Loucy (cell line): ENCODE measurements around the gene CRACR2A.

Experiments used
- H2AFZ ChIP-seq: fragments of 200-600 bp; sonication (generic); 2 replicates; pipeline ENCODE4 v1.6.0; 2016; ENCODE audit warnings: antibody characterized with exemption, mild to moderate bottlenecking, low read length, moderate library complexity
- H3F3A ChIP-seq: fragments of 200-600 bp; 2 replicates; pipeline ENCODE4 v1.6.0; 2016; ENCODE audit warnings: antibody characterized with exemption, low read depth, mild to moderate bottlenecking
- H3K27me3 ChIP-seq: fragments of 200-600 bp; sonication (generic); 2 replicates; pipeline ENCODE4 v1.6.1; 2014; ENCODE audit warnings: low read length, mild to moderate bottlenecking; ENCODE audit not compliant: insufficient read depth, poor library complexity, severe bottlenecking
- H3K36me3 ChIP-seq: fragments of 200-600 bp; sonication (generic); 2 replicates; pipeline ENCODE4 v1.6.1; 2016; ENCODE audit warnings: low read length; ENCODE audit not compliant: insufficient read depth
- H3K4me1 ChIP-seq: fragments of 200-600 bp; sonication (generic); 2 replicates; pipeline ENCODE4 v1.5.1; 2014; ENCODE audit warnings: low read length, mild to moderate bottlenecking; ENCODE audit not compliant: insufficient read depth, poor library complexity, severe bottlenecking
- H3K4me2 ChIP-seq: fragments of 200-600 bp; sonication (generic); 2 replicates; pipeline ENCODE4 v1.6.0; 2014; ENCODE audit warnings: antibody characterized with exemption, low read length, low read depth, mild to moderate bottlenecking; ENCODE audit not compliant: poor library complexity, severe bottlenecking
- H3K4me3 ChIP-seq: fragments of 200-600 bp; sonication (generic); 2 replicates; pipeline ENCODE4 v1.5.1; 2014; ENCODE audit warnings: low read length, mild to moderate bottlenecking, mixed read lengths; ENCODE audit not compliant: poor library complexity, severe bottlenecking
- H3K79me2 ChIP-seq: fragments of 200-600 bp; sonication (generic); 2 replicates; pipeline ENCODE4 v1.6.1; 2014; ENCODE audit warnings: low read length; ENCODE audit not compliant: insufficient read depth
- H3K9ac ChIP-seq: fragments of 200-600 bp; sonication (generic); 2 replicates; pipeline ENCODE4 v1.6.0; 2014; ENCODE audit warnings: mild to moderate bottlenecking, low read depth, low read length, moderate library complexity; ENCODE audit not compliant: poor library complexity, severe bottlenecking
- H3K9me2 ChIP-seq: fragments of 200-600 bp; sonication (generic); replicated peaks from 2 replicates; pipeline ENCODE4 v1.6.1; 2016; ENCODE audit warnings: low read depth, low read length, mixed read lengths
- H3K9me3 ChIP-seq: fragments of 200-600 bp; sonication (generic); 2 replicates; pipeline ENCODE4 v1.6.1; 2014; ENCODE audit warnings: mild to moderate bottlenecking, antibody characterized with exemption, low read length, low read depth; ENCODE audit not compliant: insufficient read depth
- H4K20me1 ChIP-seq: fragments of 200-600 bp; sonication (generic); 2 replicates; pipeline ENCODE4 v1.6.0; 2014; ENCODE audit warnings: antibody characterized with exemption, low read length, mild to moderate bottlenecking; ENCODE audit not compliant: insufficient read depth, poor library complexity, severe bottlenecking
- CTCF ChIP-seq: fragments of 200-600 bp; sonication (generic); conservative IDR thresholded peaks from 2 replicates; pipeline ENCODE4 v1.5.1; 2014; ENCODE audit warnings: mild to moderate bottlenecking, antibody characterized with exemption, low read length
- EZH2phosphoT487 ChIP-seq: fragments of 200-600 bp; IDR thresholded peaks from 2 replicates; pipeline ENCODE4 v1.6.1; 2018; ENCODE audit warnings: antibody characterized with exemption, mild to moderate bottlenecking, moderate library complexity, borderline replicate concordance

The CRACR2A gene

GRCh38 chr12:3746758-3747157 lies 6.2 kb downstream of the CRACR2A start:
- Histone ChIP-seq H3F3A (peaks cover 3% of the 10 kb centered on the region; the same call in 1 of the 2 replicates), H3K4me1 (peaks cover 23% of the 10 kb centered on the region), H2AFZ (no peak overlapping the region), H4K20me1 (peaks cover 11% of the 10 kb centered on the region), H3K9me2 (no peaks in the 10 kb centered on the region), H3K36me3 (peaks cover 3% of the 10 kb centered on the region; the same call in 1 of the 2 replicates), H3K27me3 (no peaks in the 10 kb centered on the region), H3K4me3 (no peak overlapping the region), H3K4me2 (no peak overlapping the region), H3K9me3 (no peaks in the 10 kb centered on the region), H3K9ac (no peak overlapping the region), H3K79me2 (peaks cover 52% of the 10 kb centered on the region)
- TF ChIP-seq EZH2phosphoT487 (no peak), CTCF (no peak)

- Histone ChIP-seq H3K36me3 (peaks cover 3% of the 10 kb centered on the region; the same call in 1 of the 2 replicates), H3K27me3 (no peaks in the 10 kb centered on the region), H3K4me3 (no peak overlapping the region), H3K79me2 (peaks cover 36% of the 10 kb centered on the region), H3K4me2 (no peak overlapping the region), H4K20me1 (peaks cover 11% of the 10 kb centered on the region), H3K4me1 (peaks cover 7% of the 10 kb centered on the region), H2AFZ (no peak overlapping the region), H3F3A (peaks cover 3% of the 10 kb centered on the region; the same call in 1 of the 2 replicates), H3K9ac (no peak overlapping the region), H3K9me3 (no peaks in the 10 kb centered on the region), H3K9me2 (no peaks in the 10 kb centered on the region)
- TF ChIP-seq CTCF, result no peak
- TF ChIP-seq EZH2phosphoT487, result no peak
These were observed 7.8 kb downstream of the CRACR2A start for GRCh38 chr12:3745152-3745551.

- Histone ChIP-seq H3K4me1 (peaks cover 5% of the 10 kb centered on the region), H3F3A (peaks cover 3% of the 10 kb centered on the region; the same call in 1 of the 2 replicates), H3K36me3 (peaks cover 3% of the 10 kb centered on the region; the same call in 1 of the 2 replicates), H3K9me2 (no peaks in the 10 kb centered on the region), H3K27me3 (no peaks in the 10 kb centered on the region), H3K4me2 (no peak overlapping the region), H3K79me2 (peaks cover 30% of the 10 kb centered on the region), H2AFZ (no peak overlapping the region), H4K20me1 (peaks cover 9% of the 10 kb centered on the region), H3K9me3 (no peaks in the 10 kb centered on the region), H3K4me3 (no peak overlapping the region), H3K9ac (no peak overlapping the region)
- no peak for TF ChIP-seq EZH2phosphoT487
- peak; percentile 35 for TF ChIP-seq CTCF
These were observed 8.5 kb downstream of the CRACR2A start for GRCh38 chr12:3744229-3744901.
